ENCODE results near the gene SORCS1.

DNA sequence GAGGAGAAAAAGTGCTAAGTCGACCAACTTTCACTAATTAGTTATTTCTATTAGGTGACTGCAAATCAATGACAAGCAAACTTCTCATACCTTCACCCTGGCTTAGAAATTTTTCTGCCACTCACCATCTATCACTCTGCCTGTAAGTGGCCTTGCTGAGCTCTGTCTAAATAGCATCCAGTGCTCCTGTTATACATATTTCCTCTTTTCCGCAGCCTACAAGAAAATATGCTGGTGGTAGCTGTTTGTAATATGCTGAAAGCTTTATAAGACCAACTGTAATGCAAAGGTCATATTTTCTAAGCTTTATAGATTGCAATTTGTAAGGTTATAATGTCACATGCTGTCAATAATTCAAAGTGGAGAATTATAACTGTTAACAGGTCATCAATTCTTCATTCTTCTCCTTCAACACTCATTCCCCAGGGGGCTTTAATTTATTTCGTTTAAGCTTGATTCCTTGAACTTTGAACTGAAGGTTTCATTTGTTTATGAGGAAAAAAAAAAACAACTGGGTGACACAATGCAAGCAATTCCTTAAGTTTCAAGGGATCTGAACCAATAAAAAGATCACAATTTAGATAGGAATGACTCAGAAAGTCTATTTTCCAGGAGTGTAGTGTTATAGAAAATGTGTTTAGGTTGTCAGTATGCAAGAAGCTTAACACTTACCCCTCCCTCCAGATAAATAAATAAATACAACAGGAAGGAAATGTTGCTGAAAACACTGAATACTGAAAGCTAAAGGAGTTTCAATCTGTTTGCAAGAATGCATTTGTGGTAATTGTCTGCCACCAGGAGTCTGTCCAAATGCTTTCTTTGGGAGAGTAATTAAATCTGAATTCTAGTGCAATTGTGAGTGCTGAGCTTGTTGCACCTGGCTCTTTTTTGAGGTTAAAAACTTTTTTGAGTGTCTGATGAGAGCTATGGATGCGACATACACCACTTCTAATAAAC is 183.7 kb downstream of the SORCS1 start:
- no peak for TF ChIP-seq EZH2 (IDR thresholded peaks at IDR 0.05; ENCODE audit: low read depth, unreplicated experiment)
- TF ChIP-seq, protein P1, sequence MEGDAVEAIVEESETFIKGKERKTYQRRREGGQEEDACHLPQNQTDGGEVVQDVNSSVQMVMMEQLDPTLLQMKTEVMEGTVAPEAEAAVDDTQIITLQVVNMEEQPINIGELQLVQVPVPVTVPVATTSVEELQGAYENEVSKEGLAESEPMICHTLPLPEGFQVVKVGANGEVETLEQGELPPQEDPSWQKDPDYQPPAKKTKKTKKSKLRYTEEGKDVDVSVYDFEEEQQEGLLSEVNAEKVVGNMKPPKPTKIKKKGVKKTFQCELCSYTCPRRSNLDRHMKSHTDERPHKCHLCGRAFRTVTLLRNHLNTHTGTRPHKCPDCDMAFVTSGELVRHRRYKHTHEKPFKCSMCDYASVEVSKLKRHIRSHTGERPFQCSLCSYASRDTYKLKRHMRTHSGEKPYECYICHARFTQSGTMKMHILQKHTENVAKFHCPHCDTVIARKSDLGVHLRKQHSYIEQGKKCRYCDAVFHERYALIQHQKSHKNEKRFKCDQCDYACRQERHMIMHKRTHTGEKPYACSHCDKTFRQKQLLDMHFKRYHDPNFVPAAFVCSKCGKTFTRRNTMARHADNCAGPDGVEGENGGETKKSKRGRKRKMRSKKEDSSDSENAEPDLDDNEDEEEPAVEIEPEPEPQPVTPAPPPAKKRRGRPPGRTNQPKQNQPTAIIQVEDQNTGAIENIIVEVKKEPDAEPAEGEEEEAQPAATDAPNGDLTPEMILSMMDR (conservative IDR thresholded peaks at IDR 0.05; ENCODE audit: low read depth in 2 of 2): peak in 1 of 2 experiments; percentile 28; a peak in 1 of 4 replicates
- TF ChIP-seq STAT1 (IDR thresholded peaks at IDR 0.05; ENCODE audit: unreplicated experiment): no peak
- no peak for TF ChIP-seq CREB1 (CRISPR knock-in tag; IDR thresholded peaks at IDR 0.05; ENCODE audit: low read depth)
- TF ChIP-seq, protein P2, sequence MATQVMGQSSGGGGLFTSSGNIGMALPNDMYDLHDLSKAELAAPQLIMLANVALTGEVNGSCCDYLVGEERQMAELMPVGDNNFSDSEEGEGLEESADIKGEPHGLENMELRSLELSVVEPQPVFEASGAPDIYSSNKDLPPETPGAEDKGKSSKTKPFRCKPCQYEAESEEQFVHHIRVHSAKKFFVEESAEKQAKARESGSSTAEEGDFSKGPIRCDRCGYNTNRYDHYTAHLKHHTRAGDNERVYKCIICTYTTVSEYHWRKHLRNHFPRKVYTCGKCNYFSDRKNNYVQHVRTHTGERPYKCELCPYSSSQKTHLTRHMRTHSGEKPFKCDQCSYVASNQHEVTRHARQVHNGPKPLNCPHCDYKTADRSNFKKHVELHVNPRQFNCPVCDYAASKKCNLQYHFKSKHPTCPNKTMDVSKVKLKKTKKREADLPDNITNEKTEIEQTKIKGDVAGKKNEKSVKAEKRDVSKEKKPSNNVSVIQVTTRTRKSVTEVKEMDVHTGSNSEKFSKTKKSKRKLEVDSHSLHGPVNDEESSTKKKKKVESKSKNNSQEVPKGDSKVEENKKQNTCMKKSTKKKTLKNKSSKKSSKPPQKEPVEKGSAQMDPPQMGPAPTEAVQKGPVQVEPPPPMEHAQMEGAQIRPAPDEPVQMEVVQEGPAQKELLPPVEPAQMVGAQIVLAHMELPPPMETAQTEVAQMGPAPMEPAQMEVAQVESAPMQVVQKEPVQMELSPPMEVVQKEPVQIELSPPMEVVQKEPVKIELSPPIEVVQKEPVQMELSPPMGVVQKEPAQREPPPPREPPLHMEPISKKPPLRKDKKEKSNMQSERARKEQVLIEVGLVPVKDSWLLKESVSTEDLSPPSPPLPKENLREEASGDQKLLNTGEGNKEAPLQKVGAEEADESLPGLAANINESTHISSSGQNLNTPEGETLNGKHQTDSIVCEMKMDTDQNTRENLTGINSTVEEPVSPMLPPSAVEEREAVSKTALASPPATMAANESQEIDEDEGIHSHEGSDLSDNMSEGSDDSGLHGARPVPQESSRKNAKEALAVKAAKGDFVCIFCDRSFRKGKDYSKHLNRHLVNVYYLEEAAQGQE (IDR thresholded peaks at IDR 0.05; ENCODE audit: unreplicated experiment): no peak
- no peak for TF ChIP-seq EZH2phosphoT487 (IDR thresholded peaks at IDR 0.05; ENCODE audit: unreplicated experiment)

Data from GM23338 (cell line).